A673 (cell line): ENCODE results near the gene RRP7A. TPM values are rescaled to one million over a fixed set of nuclear protein-coding genes. Genes with fewer than 3 reads are reported as not detected.

Source experiments
- BruUV-seq: library from RNA; stranded (reverse); fragments of 400-500 nt; replicated peaks from 2 replicates; lab custom pipeline; 2021; lab: Mats Ljungman, UMichigan
- CTCF ChIA-PET: fragments of 300-600 bp; sonication (Branson Sonifier 250); formaldehyde crosslinking; loops from one replicate; lab custom pipeline; 2022; ENCODE audit warnings: antibody characterized with exemption; lab: Charles Lee
- POLR2A ChIA-PET: fragments of 300-600 bp; sonication (Branson Sonifier 250); formaldehyde crosslinking; loops from one replicate; lab custom pipeline; 2022; ENCODE audit warnings: antibody characterized with exemption; ENCODE audit not compliant: low non-redundant PET; lab: Charles Lee
- DNase-seq: peaks from one replicate; pipeline ENCODE4 v3.0.0-alpha.2; 2015; ENCODE audit warnings: low spot score
- H3K27ac ChIP-seq: fragments of 200-600 bp; sonication (generic); 2 replicates; pipeline ENCODE4 v1.5.1; 2016; ENCODE audit warnings: mixed run types, low read depth, mild to moderate bottlenecking, mixed read lengths, antibody characterized with exemption, low read length; ENCODE audit not compliant: poor library complexity, severe bottlenecking
- H3K27me3 ChIP-seq: fragments of 200-600 bp; sonication (generic); replicated peaks from 2 replicates; pipeline ENCODE4 v1.6.1; 2017; ENCODE audit warnings: mixed run types, low read depth, mild to moderate bottlenecking, mixed read lengths, antibody characterized with exemption, low read length; ENCODE audit not compliant: insufficient read depth, poor library complexity
- H3K36me3 ChIP-seq: fragments of 200-600 bp; sonication (generic); 2 replicates; pipeline ENCODE4 v1.6.1; 2016; ENCODE audit warnings: mixed run types, mild to moderate bottlenecking, mixed read lengths, antibody characterized with exemption, low read length; ENCODE audit not compliant: insufficient read depth, poor library complexity, severe bottlenecking
- H3K4me1 ChIP-seq: fragments of 200-600 bp; sonication (generic); 2 replicates; pipeline ENCODE4 v1.6.1; 2017; ENCODE audit warnings: mixed run types, mild to moderate bottlenecking, mixed read lengths, antibody characterized with exemption, low read length; ENCODE audit not compliant: insufficient read depth, poor library complexity, severe bottlenecking
- H3K4me3 ChIP-seq: fragments of 200-600 bp; sonication (generic); 2 replicates; pipeline ENCODE4 v1.5.1; 2016; ENCODE audit warnings: low read depth, mixed run types, mild to moderate bottlenecking, mixed read lengths, low read length; ENCODE audit not compliant: poor library complexity, severe bottlenecking
- H3K9me3 ChIP-seq: fragments of 200-600 bp; sonication (generic); 2 replicates; pipeline ENCODE4 v1.6.1; 2016; ENCODE audit warnings: mixed run types, low read depth, mild to moderate bottlenecking, mixed read lengths, antibody characterized with exemption, low read length; ENCODE audit not compliant: poor library complexity, severe bottlenecking
- CTCF ChIP-seq: fragments of 300-800, 200-600 bp; sonication (generic); conservative IDR thresholded peaks from 2 replicates; pipeline ENCODE4 v1.5.1; 2017; ENCODE audit warnings: low read depth, mild to moderate bottlenecking, antibody characterized with exemption, low read length, moderate library complexity, mixed read lengths
- EZH2 ChIP-seq: fragments of 200-600 bp; sonication (generic); IDR thresholded peaks from 2 replicates; pipeline ENCODE4 v1.6.1; 2017; ENCODE audit warnings: borderline replicate concordance, low read depth, mild to moderate bottlenecking, mixed read lengths, antibody characterized with exemption, low read length; ENCODE audit not compliant: poor library complexity, severe bottlenecking
- intact Hi-C: fragments of 100-400 bp; cut with micrococcal nuclease; formaldehyde crosslinking; loops from one replicate; pipeline ENCODE4 v1.10.0; 2022; ENCODE audit not compliant: unreplicated experiment
- total RNA-seq: library from RNA; stranded (reverse); gene quantifications from 2 replicates; pipeline ENCODE4 v1.2.3, GENCODE V29; 2021

Gene RRP7A
- total RNA-seq, 1 experiment from 2014 or later: 68.5 TPM

GRCh38 chr22:42473484-42474193 is 46.0 kb downstream of the RRP7A start:
- H3K4me3 ChIP-seq: no peak overlapping the region
- ChIA-PET CTCF (interaction anchor here (0.7 to 1.5 kb wide), 6 partner anchors 29 to 505 kb away, joined by 3 to 7 read pairs (median 3); no protein-coding TSS in a partner anchor), POLR2A (no interaction called here)
- DNase-seq: peak; percentile 80
- no peaks in the 10 kb centered on the region for H3K36me3 ChIP-seq
- H3K27ac ChIP-seq: no peak overlapping the region
- peaks cover 3% of the 10 kb centered on the region for H3K4me1 ChIP-seq
- intact Hi-C loops: loop anchor here (1.0 kb wide), 1 partner anchor 304 kb away; no protein-coding TSS in a partner anchor
- no TSS peak for BruUV-seq
- TF ChIP-seq EZH2: no peak
- TF ChIP-seq CTCF: peak; percentile 76
- no peaks in the 10 kb centered on the region for H3K27me3 ChIP-seq
- no peaks in the 10 kb centered on the region for H3K9me3 ChIP-seq

DNA sequence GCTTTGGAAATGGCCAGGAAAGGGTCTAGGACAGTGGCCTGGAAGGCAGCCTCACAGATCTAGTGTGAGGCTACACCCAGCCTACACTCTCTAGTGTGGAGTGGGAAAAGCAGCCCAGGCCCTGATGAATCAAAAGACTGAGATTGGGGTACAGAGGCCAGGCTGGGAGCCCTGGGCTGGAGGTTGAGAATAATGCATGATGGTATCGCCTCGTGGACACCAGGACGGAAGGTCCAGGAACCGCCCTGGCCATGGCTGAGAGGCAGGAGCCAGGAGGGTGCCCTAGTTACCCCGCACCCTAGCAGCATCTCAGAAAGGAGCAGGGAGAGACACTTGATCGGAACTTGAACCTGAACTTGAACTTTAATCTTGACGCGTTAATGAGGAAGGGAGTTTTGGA is 46.9 kb downstream of the RRP7A start:
- H3K9me3 ChIP-seq: no peaks in the 10 kb centered on the region
- H3K4me1 ChIP-seq: peaks cover 3% of the 10 kb centered on the region
- ChIA-PET CTCF (no interaction called here), POLR2A (no interaction called here)
- no peak overlapping the region for H3K4me3 ChIP-seq
- TF ChIP-seq CTCF: no peak
- TF ChIP-seq EZH2: no peak
- H3K27ac ChIP-seq: no peak overlapping the region
- no peaks in the 10 kb centered on the region for H3K36me3 ChIP-seq
- no peak for DNase-seq
- no TSS peak for BruUV-seq
- intact Hi-C loops: loop anchor here (1.0 kb wide), 1 partner anchor 303 kb away; no protein-coding TSS in a partner anchor
- H3K27me3 ChIP-seq: no peaks in the 10 kb centered on the region

- ChIA-PET POLR2A (no interaction called here), CTCF (no interaction called here)
- Histone ChIP-seq H3K27me3 (no peaks in the 10 kb centered on the region), H3K27ac (no peak overlapping the region), H3K4me1 (peaks cover 3% of the 10 kb centered on the region), H3K9me3 (no peaks in the 10 kb centered on the region), H3K36me3 (no peaks in the 10 kb centered on the region), H3K4me3 (no peak overlapping the region)
- no TSS peak for BruUV-seq
- TF ChIP-seq CTCF: no peak
- no peak for TF ChIP-seq EZH2
- intact Hi-C loops: no loop called here
- DNase-seq: no peak
Observed at GRCh38 chr22:42471441-42471840, 48.2 kb downstream of the RRP7A start.
